GM19035 (cell line): ENCODE data around the gene DENND4A.
"Not testable (repeated sequence)": the region's sequence is repeated elsewhere in the genome, so short reads cannot be mapped to it uniquely, and the experiment has no call there.

Experiments
- ATAC-seq: cut with Tn5 transposase; IDR thresholded peaks from one replicate; pipeline ENCODE4 v1.9.1; 2021; ENCODE audit not compliant: unreplicated experiment

Gene DENND4A

DNA sequence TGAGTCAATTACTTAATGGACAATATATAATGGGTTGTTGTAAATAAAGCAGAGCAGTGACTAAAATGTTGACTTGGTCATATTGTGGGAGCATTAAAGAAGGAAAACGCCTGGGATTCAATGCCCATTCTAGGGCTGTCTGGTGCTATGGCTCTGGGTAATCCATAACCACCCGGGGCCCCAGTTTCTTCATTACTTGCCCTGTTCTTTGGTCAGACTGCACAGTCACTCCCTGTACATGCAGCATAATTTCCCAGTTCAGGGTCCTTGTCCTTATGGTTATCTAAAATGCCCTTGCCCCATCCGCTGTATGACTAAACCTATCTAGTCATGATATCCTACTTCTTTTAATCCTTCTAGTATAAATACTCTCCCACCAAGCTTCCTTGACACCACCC lies 27.5 kb upstream of the DENND4A start:
- no peak for ATAC-seq

DNA sequence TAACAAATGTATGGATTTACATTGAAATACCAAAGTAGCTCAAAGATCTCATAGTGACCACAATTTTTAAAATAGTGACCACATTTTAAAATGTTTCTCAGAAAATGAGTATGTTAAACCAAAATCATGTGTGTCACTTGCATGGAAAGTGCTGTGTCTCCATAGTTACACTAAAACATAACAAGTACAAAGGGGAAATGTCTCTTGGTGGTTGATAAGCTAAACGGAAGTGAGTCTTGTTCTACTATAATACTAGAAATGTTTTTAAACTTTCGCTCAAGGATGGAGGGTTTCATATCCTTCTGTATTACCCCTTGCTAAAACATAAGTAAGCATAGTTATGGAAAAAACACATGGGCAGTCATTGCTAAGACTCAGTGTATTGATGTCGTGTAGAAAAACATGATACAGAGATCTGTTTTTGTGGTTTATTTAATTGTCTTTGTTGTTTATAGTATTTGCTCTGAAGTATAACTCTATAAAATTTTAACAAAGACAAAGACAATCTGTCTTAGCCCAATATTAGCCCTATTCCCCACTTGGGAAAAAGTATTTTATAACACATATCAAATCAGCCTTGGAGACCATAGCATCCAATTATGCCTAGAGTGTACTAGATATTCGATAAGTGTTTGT lies 27.0 kb upstream of the DENND4A start:
- ATAC-seq, result peak; percentile 75

DNA sequence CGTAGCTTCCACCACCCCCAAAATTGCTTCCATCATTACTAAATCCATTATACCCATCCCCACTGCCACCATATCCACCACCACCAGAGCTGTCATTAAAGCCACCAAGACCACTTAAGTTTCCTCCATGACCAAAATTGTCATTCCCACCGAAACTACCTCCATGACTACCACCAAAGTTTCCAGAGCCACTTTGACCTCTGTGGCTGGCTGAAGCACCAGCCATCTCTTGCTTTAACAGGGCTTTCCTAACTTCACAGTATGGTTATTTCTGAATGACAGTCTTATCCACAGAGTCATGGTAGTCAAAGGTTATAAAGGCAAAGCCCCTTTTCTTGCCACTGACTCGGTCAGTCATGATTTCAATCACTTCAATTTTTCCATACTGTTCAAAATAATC lies 24.3 kb upstream of the DENND4A start:
- no peak for ATAC-seq

DNA sequence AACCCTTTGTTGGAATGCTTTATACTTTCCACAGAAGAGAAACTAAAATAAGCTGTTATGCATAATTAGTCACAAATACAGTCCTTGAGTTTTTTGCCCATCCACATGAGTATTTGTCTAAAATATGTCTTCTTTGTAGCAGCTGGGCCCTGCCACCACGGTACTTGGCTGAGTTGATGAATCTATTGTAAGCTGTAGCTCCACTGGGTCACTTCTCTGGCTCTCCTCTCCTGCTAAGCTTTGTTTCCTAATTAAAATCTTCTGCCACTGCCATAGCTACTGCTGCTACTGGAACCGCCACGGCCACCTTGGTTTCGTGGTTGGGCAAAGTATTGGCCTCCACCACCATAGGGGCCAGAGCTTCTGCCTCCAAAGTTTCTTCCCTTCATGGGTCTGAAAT lies 23.9 kb upstream of the DENND4A start:
- not testable (repeated sequence) for ATAC-seq

DNA sequence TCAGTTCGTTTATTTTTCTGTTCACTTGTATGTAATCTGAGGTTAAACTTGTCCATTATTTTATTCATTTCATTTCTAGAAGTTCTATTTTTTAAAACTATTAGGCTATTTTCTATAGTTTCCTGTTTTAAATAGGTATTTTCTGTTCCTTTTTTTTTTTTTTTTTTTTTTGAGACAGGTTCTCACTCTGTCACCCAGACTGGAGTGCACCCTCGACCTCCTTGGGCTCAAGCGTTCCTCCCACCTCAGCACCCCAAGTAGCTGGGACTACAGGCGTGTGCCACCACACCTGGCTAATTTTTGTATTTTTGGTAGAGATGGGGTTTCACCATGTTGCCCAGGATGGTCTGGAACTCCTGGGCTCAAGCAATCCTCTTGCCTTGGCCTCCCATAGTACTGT lies 22.2 kb upstream of the DENND4A start:
- not testable (repeated sequence) for ATAC-seq

DNA sequence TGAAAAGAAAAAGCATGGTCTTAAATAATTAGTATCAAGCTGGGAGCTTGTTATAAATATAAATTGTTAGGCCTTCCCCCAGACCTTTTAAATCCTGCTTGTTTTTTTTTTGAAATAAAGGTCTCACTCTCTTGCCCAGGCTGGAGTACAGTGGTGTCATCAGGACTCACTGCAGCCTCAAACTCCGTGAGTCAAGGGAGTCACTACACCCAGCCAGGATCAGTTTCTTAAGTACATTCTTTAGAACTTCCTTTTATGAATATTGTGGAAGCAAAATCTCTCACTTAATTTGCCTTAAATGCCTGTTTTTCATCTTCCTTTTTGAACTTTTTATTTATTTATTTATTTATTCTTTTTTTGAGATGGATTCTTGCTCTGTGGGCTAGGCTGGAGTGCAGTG lies 20.8 kb upstream of the DENND4A start:
- ATAC-seq, result no peak

DNA sequence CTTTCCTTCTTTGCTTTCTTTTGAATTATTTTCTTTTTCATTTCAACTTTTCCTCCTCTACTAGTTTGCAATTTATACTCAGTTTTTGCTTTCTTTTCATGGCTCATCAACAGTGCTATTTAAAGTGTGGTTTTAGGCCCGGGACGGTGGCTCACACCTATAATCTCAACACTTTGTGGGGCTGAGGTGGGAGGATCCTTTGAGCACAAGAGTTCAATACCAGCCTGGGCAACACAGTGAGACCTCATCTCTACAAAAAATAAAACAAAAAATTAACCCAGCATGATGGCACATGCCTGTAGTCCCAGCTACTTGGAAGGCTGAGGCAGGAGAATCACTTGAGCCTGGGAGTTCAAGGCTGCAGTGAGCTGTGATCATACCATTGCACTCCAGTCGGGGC lies 20.4 kb upstream of the DENND4A start:
- ATAC-seq, result no peak

DNA sequence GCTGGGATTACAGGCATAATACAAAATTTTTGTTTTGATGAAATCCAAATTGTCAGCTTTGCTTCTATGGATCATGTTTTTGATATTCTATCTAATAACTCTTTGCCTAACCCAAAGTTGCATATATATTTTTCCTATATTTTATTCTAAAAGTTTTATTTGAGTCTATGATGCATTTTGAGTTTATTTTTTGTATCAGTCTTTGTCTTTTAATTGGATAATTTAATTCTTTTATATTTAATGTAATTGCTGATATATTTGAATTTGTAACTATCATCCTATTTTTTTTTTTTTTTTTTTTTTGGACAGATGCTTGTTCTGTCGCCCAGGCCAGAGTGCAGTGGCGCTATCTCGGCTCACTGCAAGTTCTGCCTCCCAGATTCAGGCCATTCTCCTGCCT lies 19.7 kb upstream of the DENND4A start:
- no peak for ATAC-seq

DNA sequence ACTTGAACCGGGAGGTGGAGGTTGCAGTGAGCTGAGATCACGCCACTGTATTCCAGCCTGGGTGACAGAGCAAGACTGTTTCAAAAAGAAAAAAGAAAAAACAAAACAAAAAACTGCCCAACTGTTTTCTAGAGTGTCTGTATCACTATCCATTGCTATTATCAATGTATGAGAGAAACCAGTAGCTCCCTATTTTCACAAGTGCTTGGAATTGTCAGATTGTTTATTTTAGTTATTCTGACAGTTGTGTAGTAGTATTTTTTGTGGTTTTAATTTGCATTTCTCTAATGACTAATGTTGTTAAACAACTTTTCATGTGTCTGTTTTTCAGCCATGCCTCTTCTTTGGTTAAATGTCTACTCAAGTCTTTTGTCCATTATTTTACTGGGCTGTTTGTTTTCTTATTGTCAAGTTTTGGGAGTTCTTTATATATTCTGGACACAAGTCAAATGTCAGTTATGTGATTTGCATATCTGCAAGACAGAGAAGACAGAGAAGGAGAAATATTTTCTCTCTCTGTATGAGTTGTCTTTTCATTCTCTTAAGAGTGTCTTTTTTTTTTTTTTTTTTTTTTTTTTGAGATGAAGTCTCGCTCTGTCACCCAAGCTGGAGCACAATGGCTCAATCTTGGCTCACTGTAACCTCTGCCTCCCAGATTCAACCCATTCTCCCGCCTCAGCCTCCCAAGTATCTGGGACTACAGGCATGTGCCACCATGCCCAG lies 19.1 kb upstream of the DENND4A start:
- ATAC-seq, result not testable (repeated sequence)

DNA sequence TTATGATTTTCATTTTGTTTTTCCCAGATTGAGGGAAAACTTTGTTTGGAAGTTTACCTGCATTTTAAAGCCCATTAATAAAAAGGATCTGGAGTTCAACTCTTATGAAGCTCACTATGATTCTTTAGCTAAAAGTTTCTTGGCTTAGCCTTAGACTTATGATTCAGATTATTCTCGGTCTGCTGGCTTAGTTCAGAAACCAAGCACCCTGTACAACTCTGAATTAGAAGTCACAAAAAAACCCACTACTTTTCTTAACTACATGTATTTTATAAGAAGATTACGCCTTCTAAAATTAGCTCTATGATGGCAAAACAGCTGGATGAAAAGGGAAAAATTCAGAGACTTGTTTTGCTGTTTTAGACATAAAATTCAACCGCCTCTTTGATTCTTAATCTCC lies 14.3 kb upstream of the DENND4A start:
- ATAC-seq, result no peak

DNA sequence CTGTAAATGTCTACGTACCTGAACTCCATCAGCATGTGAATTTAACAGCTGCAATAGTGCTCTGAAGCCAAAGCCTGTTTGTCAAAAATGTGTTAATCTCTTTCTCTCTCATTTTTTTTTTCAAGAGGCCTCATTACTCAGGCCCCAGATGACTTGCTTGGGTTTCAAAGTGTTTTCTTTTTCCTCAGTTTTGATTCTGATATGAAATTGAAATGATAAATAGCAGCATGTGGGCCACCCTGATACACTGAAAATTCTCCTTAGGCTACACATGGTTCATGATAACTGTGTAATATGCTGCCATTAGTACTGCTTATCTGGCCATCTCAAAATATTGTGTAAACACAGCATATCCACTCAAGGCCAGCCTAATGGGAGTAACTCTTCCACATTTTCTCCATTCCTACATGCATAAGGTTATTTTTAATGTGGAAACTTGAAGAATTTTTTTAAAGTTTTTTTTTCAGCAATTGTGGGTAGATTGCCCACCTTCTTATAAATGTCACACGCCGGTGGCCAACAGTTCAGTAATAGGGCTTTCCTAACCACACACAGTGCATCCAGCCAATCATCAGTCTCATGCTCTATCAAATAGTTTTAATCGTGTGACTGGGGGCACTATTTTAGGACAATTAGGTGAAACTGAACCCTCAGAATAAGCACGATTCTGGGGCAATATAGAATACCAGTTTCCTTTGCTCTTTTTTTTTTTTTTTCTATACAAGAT lies 13.1 kb upstream of the DENND4A start:
- no peak for ATAC-seq

DNA sequence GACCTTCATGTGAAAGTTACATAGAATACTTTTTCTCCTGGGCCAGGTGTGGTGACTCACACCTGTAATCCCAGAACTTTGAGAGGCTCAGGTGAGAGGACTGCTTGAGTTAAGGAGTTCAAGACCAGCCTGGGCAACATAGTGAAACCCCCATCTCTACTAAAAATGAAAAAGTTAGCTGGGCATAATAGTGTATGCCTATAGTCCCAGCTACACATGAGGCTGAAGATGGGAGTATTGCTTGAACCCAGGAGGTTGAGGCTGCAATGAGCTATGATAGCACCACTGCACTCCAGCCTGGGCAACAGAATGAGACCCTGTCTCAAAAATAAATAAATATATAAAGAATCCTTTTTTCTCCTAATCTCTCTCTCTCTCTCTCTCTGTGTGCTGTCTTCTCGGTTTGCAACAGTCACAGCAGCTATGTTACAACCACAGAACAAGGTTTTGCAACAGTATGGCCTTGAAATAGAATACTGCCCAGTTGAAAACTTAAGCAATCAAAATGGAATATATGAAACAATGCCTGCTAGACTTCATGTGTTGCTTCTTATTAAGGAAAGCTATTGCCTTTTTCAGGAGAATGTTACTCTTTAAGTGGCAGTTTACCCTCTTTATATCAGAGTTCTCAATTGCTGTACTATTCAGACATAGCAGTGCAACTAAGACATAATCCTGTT lies 12.3 kb upstream of the DENND4A start:
- no peak for ATAC-seq

DNA sequence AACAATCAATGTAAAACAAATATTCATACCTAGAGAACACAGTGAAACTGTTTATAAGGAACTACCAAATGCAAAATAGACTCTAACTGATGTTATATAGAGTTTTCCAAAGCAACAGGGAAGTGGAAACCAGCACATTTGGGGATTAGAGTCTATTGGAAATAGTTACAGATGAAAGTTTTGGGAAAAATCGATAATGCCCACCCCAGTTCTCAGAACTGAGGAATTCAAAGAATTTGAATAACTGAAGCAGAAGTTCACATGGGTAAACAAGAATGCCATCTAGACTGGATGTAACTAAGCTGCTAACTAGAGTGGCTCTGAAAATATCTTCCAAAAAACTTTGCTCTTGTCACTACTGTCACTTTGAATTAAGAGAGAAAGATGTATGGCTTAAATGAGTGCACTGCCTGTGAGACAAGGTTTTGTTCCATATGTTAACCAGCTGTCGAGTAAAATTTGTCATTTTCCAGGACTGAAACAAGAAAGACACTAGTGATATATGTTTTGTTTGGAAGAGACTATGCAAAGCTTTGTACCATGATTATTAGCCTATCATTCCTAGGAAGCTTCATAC lies 9.2 kb upstream of the DENND4A start:
- ATAC-seq, result no peak

DNA sequence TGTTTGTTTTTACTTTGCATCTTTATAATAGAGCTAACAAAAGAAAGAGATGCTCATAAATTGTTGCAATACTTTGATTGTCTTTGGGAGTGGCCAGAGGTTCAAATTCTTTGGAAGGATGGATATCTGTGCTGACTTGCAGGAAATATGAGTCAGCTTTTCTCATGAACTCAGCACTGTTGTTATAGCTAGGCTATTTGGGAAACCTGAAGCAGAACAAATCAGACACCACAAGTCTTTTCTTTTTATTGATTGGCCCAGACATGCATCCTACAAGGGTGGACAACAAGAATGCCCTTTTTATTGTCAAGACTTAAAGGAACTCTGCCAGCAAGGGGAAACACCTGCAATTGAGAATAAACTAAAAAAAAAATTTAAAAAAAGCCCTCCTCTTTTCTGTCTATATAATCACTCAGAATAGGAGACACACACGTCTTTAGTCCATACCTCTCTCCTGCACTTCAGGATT lies 4.6 kb upstream of the DENND4A start:
- ATAC-seq, result no peak

DNA sequence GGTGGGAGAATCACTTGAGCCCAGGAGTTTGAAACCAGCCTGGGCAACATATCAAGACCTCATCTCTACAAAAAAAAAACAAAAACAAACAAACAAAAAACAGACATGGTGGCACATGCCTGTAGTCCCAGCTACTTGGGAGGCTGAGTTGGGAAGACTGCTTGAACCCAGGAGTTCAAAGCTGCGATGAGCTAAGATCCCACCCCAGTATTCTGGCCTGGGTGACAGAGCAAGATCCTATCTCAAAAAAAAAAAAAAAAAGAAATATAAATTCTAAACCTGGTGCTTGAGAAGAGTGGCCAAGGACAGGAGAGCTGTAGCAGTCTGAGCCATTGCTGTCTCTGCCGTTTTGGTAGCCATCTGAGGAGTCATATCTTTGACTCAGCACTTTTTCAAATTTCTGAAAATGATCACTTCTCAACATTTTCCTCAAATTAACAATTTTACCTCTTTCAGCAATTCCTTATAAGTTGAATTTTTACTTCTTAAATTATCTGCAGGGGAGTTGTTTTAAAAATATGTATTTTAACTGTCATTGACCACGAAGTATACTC lies 3.6 kb upstream of the DENND4A start:
- ATAC-seq, result no peak

DNA sequence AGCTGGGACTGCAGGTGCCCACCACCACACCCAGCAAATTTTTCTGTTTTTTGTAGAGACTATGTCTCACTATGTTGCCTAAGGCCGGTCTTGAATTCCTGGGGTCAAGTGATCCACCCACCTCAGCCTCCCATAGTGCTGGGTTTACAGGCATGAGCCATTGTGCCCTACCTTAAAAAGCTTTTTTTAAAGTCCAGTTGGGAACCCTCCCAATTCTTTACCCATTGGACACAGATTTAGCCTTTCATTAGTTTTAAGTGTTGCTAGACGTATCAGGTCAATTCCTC lies 1.7 kb upstream of the DENND4A start:
- ATAC-seq, result no peak

DNA sequence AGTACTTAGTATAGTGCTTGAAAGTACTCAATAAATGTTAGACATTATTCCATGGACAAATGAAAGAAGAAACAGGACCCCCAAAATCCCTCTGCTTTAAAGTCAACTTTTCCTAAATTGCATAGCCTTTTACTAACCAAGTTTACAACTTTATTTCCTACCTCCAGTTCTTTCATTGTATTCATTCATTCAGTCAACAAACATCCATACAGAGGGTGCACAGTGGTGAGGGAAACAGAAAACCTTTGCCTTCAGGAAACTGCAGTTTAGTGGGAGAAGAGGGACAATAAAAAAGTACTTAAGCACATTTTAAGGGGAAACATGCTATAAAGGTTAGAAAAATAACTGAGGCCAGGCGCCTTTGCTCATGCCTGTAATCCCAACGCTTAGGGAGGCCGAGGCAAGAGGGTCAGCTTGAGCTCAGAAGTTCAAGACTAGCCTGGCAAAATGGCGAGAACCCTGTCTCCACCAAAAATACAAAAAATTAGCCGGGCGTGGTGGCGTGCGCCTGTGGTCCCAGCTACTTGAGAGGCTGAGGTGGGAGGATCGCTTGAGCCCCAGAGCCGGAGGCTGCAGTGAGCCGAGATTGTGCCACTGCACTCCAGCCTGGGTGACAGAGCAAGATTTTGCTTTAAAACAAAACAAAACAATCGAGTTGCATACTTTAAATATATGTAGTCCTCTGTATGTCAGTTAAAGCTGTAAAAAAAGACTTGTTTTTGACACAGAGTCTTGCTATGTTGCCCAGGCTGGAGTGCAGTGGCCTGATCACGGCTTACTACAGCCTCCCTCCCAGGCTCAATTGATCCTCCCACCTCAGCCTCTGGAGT lies 1.1 kb upstream of the DENND4A start:
- no peak for ATAC-seq

DNA sequence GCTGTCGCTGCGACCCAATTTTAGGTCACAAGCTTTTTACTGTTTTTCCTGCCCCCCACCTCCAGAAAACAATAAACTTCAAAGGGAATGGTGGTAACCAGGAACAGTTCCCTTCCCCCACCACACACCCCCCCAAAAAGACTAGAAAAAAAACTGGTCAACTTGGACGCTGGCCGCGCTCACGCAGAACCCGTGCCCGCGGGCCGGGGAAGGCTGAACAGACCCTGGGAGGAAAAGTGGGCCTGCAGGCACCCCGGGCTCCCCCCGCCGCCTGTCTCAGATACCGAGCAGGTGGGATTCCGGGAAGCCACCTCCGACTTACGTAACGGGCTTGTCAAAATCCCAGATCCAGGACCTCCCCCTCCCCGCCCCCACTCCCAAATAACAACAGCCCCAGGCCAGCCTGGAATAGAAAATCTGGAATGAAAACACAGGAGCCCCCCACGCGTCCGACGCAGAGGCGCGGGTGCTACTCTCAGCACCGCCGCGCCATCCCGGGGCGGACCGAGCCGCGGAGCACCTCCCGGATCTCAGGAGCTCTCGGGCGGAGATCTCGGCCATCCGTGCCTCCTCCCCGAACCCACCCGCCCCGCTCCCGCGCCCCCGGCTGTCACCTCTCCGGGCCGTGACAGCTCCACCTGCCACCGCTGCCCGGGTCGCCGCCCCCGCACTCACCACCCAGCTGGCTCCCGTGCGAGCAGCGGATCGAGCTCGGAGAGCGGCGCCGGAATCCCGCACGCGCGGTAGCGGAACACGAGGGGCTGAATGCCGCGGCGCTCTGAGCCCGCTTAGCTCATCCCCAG lies 557 bp downstream of the DENND4A start:
- no peak for ATAC-seq

DNA sequence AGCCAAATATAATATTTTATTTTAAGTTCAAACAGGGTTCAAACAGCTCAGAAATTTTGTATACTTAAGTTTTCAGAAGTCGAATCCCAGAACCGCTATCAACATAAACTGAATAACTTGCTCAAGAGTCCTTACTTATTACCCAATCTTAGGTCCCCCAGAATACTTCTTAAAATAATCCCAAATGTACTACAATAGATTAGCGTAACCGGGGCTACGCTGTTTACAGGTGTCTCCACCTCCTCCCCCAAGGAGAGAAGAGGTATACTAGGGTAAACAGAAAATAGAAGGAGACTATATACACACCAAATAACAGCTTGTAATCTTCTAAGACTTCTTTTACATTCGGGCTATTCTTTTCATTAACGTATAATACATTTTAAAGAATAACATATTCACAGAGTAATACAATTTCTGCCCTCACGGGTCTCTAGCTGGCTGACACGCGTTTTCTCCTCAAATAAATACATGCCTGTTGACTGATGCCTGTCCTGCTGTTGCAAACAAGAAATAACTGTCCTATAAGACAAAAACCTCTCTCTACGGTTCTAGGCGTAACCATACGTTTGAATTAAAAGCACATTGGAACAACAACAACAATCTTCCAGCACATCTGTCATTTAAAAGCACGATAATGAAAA lies 1.3 kb downstream of the DENND4A start:
- no peak for ATAC-seq
